ENCODE measurements around the gene AUTS2.

GRCh38 chr7:69670701-69671100 is 72.4 kb downstream of the AUTS2 start:
- TF ChIP-seq POLR2A (IDR thresholded peaks at IDR 0.05): no peak
- no peak for TF ChIP-seq CTCF (IDR thresholded peaks at IDR 0.05)
- no peak for TF ChIP-seq POLR2AphosphoS5 (IDR thresholded peaks at IDR 0.05)
- TF ChIP-seq EP300 (IDR thresholded peaks at IDR 0.05): no peak
